Ascending aorta (tissue), 2 donors: ENCODE measurements around the gene PTPRN2. TPM values are rescaled to one million over a fixed set of nuclear protein-coding genes. Genes with fewer than 3 reads are reported as not detected.
A peak's percentile ranks its signal among the peaks of the same experiment; 100 is the strongest.

Experiments used
- DNase-seq, 2 donors: peaks; one replicate each; pipeline ENCODE4 v3.0.0-alpha.2; 2019; ENCODE audit warnings: low spot score in 2 of 2
- H3K27ac ChIP-seq, 2 donors: fragments of 200-600 bp; sonication (generic); one replicate each; pipeline ENCODE4 v1.5.1; 2016 to 2017; ENCODE audit warnings: mild to moderate bottlenecking in 1 of 2
- H3K27me3 ChIP-seq: fragments of 200-600 bp; sonication (generic); one replicate; pipeline ENCODE4 v1.5.1; 2017
- H3K36me3 ChIP-seq, 2 donors: fragments of 200-600 bp; sonication (generic); one replicate each; pipeline ENCODE4 v1.5.1; 2016
- H3K4me1 ChIP-seq, 2 donors: fragments of 200-600 bp; sonication (generic); one replicate each; pipeline ENCODE4 v1.5.1; 2016 to 2017; ENCODE audit warnings: mild to moderate bottlenecking in 1 of 2
- H3K4me3 ChIP-seq, 2 donors: fragments of 200-600 bp; sonication (generic); one replicate each; pipeline ENCODE4 v1.5.1; 2016 to 2017; ENCODE audit warnings: mild to moderate bottlenecking in 1 of 2
- H3K9me3 ChIP-seq, 2 donors: fragments of 200-600 bp; sonication (generic); one replicate each; pipeline ENCODE4 v1.5.1; 2016
- intact Hi-C: fragments of 100-400 bp; cut with DNase I; formaldehyde crosslinking; loops from one replicate; pipeline ENCODE4 v1.15.1; 2023
- total RNA-seq: library from RNA; depleted of rRNA; stranded (reverse); fragments of >200 nt; gene quantifications from one replicate; pipeline ENCODE4 v1.1.0, GENCODE V29; 2016
- TF ChIP-seq, protein P1 (sequence below), 3 experiments: fragments of 200-600 bp in 2 of 3; fragments of 450-650 bp in 1 of 3; sonication (generic) in 2 of 3; IDR thresholded peaks; one replicate each; pipeline ENCODE4 v1.5.1; 2016 to 2019; ENCODE audit warnings: antibody characterized with exemption in 3 of 3, mild to moderate bottlenecking in 1 of 3, moderate library complexity in 1 of 3

The PTPRN2 gene
- total RNA-seq, 1 donor from 2014 or later: 7.3 TPM

DNA sequence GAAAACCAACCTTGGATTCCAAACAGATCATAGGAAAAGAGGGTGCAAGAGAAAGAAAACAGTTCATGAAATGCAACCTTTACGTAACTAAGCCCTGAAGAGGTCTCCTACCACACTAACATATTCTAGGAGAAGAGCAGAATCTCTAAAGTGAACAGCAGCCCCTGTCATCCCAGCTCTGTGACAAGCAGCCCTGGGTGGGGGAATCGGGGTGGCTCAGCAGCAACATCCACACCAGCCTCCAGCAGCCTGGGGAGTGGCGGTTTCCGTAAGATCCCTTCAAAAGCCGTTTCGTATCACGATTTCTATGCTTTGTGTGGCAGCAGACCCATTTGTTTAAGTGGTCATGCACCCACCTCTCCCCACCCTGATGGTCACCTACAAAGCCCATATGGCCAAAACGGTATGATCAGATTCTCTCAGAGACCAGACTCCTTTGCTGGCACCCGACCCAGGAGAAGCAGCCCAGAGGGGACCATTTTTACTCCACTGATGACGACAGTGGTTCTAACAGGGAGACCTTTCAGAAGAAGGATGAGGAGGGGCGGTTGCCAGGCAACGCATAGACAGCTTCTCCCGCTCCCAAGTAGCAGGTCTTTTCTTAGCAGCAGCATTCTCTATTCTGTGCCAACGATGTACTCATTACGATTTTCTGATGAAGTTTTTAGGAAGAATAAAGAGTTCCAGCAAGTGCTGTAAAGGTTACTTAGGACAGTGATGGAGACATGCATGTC is 950.2 kb downstream of the PTPRN2 start:
- H3K4me3 ChIP-seq: no peak overlapping the region
- H3K36me3 ChIP-seq: no peaks in the 10 kb centered on the region
- no peaks in the 10 kb centered on the region for H3K4me1 ChIP-seq
- TF ChIP-seq, protein P1, sequence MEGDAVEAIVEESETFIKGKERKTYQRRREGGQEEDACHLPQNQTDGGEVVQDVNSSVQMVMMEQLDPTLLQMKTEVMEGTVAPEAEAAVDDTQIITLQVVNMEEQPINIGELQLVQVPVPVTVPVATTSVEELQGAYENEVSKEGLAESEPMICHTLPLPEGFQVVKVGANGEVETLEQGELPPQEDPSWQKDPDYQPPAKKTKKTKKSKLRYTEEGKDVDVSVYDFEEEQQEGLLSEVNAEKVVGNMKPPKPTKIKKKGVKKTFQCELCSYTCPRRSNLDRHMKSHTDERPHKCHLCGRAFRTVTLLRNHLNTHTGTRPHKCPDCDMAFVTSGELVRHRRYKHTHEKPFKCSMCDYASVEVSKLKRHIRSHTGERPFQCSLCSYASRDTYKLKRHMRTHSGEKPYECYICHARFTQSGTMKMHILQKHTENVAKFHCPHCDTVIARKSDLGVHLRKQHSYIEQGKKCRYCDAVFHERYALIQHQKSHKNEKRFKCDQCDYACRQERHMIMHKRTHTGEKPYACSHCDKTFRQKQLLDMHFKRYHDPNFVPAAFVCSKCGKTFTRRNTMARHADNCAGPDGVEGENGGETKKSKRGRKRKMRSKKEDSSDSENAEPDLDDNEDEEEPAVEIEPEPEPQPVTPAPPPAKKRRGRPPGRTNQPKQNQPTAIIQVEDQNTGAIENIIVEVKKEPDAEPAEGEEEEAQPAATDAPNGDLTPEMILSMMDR (IDR thresholded peaks at IDR 0.05): no peak
- H3K27ac ChIP-seq: no peak overlapping the region
- peak in 1 of 2 donors; percentile 39 for DNase-seq
- peaks cover 0 to 8% of the 10 kb centered on the region in 2 donors for H3K9me3 ChIP-seq
- no peaks in the 10 kb centered on the region for H3K27me3 ChIP-seq
- intact Hi-C loops: no loop called here

DNA sequence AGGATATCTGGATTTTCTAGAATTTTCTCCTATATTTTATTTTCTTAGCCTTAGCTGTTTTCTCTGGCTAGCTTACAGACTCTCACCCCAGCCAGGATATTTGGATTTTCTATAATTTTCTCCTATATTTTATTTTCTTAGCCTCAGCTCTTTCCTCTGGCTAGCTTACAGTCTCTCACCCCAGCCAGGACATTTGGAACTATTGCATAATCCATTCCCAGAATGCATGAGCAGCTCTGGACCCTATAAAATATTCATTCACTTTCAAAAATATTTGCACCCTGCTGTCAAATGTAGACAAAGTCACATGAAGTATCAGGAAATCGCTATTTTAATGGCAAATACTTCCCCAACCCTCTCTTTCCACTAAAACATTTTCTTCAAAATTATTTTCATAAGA is 952.0 kb downstream of the PTPRN2 start:
- Histone ChIP-seq H3K9me3 (peaks cover 0 to 8% of the 10 kb centered on the region in 2 donors), H3K4me3 (no peak overlapping the region), H3K27ac (no peak overlapping the region), H3K4me1 (no peaks in the 10 kb centered on the region), H3K27me3 (no peaks in the 10 kb centered on the region), H3K36me3 (no peaks in the 10 kb centered on the region)
- DNase-seq: no peak
- TF ChIP-seq, protein P1 (IDR thresholded peaks at IDR 0.05): no peak
- intact Hi-C loops: no loop called here

DNA sequence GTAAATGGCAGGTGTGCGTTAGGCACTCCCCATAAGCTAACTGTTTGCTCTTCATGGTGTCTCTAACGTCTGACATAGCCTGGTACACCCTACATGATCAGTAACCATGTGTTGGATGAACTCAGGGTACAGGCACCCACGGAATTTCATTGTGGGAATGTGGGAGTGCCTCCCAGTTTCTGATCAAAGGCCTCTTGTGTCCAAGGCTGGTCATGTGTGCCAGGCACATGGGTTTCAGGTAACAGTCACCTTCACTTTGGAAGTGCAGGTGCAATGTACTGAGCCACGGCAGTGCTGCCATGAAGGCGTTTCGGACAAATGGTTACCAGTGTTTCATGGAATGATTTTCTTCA is 952.5 kb downstream of the PTPRN2 start:
- intact Hi-C loops: no loop called here
- peaks cover 0 to 2% of the 10 kb centered on the region in 2 donors for H3K9me3 ChIP-seq
- peak in 1 of 2 donors; percentile 19 for DNase-seq
- no peak overlapping the region for H3K27ac ChIP-seq
- no peaks in the 10 kb centered on the region for H3K36me3 ChIP-seq
- no peak overlapping the region for H3K4me3 ChIP-seq
- H3K4me1 ChIP-seq: no peaks in the 10 kb centered on the region
- no peaks in the 10 kb centered on the region for H3K27me3 ChIP-seq
- TF ChIP-seq, protein P1 (IDR thresholded peaks at IDR 0.05): no peak

DNA sequence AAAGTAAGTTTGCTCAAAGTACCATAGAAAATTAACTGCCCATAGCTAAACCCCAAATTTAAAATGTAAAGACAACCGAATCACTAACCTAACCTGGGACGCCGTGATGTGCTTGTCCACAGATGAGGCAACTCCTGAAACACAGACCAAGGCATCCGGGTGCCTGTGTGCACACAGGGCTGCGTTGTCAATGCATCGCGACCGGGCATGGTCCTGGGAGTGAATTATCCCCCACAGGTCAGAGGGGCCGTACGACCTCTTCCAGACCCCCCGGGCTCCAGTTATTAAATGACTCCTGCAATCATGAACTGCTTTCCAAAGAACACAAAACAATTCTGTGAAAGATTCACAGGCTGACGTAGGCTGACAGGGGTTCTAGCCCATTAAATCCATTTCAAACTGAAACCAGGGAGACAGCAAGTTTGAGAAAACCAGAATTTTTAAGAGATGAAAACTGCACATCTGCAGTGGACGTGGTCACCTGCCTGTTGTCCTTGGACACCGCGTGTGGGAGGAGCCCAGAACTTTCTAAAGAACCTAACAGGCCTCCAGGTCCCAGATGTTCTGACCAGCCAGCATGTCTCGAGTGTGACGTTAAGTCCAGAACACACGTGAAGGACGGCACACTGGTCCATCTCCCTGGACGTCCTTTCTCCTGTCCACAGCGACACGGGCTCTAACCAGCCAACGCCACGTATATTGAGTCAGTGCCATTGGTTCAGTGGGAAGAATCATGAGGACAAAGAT is 953.0 kb downstream of the PTPRN2 start:
- H3K36me3 ChIP-seq: no peaks in the 10 kb centered on the region
- intact Hi-C loops: no loop called here
- H3K4me3 ChIP-seq: no peak overlapping the region
- H3K9me3 ChIP-seq: no peaks in the 10 kb centered on the region
- DNase-seq: peak in 1 of 2 donors; percentile 50
- H3K27me3 ChIP-seq: no peaks in the 10 kb centered on the region
- H3K27ac ChIP-seq: no peak overlapping the region
- no peaks in the 10 kb centered on the region for H3K4me1 ChIP-seq
- TF ChIP-seq, protein P1 (IDR thresholded peaks at IDR 0.05): no peak

DNA sequence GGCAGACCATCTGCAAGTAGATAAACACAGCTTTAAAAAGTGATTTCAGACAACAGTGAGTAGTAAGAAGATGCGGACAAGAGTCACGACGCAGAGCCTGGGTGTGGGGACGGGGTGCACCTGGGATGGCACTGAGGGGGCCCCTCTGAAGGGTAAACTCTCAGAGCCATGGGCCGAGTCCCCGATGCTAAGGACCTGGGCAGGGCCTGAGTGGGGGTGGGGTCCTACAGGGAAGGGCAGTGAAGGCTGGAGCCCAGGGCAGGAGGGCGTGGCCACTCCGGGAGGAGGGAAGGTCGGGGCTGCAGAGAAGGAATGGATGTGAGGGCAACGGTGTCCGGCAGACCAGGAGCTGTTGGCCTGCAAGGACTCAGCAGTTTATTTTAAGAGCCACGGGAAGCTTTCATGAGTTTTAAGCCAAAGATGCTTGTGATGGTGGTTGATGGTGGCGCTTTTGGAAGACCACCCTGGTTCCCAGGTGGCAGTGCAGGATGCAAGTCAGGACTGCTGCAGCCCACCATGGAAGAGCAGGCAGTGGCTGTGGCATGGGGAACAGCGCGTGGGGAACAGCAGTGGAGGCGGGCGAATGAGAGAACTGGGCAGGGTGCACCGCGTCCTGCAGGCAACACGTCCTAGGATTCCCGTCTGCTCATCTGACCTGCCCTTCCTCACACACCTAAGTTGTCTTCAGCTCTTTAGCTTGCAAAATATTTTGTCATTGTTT is 954.0 kb downstream of the PTPRN2 start:
- TF ChIP-seq, protein P1 (IDR thresholded peaks at IDR 0.05): no peak

More for the DNA sequence above, 954.0 kb downstream of the PTPRN2 start:
- H3K27ac ChIP-seq: no peak overlapping the region
- no peaks in the 10 kb centered on the region for H3K36me3 ChIP-seq
- no peak overlapping the region for H3K4me3 ChIP-seq
- H3K4me1 ChIP-seq: no peaks in the 10 kb centered on the region
- peak in 1 of 2 donors; percentile 8 for DNase-seq
- H3K9me3 ChIP-seq: no peaks in the 10 kb centered on the region
- no peaks in the 10 kb centered on the region for H3K27me3 ChIP-seq
- intact Hi-C loops: no loop called here
